Measurements from ENCODE around the gene BIK.
"Not testable (repeated sequence)": the region's sequence is repeated elsewhere in the genome, so short reads cannot be mapped to it uniquely, and the experiment has no call there.

Gene BIK

DNA sequence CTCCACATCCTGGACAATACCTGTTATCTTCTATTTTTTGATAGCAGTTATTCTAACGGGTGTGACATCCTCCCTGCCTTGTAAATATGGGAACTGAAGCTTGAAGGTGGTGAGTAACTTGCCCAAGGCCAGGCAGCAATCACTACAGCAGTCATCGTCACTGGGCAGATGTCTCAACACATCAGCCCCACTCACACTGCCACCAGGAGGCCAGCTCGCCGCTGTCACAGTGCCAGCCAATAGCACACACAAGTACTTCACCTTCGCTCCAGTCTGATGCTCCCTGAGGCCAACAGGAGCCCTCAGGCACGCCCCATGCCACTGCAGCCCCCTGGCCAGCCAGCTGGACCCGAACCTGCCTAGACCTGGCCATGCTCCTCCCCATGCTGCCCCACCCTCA, 16.5 kb upstream of the BIK start:
- no peak overlapping the region for H3K4me3 ChIP-seq (ENCODE audit: low read depth, low read length)
- TF ChIP-seq, protein P1, sequence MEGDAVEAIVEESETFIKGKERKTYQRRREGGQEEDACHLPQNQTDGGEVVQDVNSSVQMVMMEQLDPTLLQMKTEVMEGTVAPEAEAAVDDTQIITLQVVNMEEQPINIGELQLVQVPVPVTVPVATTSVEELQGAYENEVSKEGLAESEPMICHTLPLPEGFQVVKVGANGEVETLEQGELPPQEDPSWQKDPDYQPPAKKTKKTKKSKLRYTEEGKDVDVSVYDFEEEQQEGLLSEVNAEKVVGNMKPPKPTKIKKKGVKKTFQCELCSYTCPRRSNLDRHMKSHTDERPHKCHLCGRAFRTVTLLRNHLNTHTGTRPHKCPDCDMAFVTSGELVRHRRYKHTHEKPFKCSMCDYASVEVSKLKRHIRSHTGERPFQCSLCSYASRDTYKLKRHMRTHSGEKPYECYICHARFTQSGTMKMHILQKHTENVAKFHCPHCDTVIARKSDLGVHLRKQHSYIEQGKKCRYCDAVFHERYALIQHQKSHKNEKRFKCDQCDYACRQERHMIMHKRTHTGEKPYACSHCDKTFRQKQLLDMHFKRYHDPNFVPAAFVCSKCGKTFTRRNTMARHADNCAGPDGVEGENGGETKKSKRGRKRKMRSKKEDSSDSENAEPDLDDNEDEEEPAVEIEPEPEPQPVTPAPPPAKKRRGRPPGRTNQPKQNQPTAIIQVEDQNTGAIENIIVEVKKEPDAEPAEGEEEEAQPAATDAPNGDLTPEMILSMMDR (IDR thresholded peaks at IDR 0.05; ENCODE audit: low read depth, low read length) = no peak

DNA sequence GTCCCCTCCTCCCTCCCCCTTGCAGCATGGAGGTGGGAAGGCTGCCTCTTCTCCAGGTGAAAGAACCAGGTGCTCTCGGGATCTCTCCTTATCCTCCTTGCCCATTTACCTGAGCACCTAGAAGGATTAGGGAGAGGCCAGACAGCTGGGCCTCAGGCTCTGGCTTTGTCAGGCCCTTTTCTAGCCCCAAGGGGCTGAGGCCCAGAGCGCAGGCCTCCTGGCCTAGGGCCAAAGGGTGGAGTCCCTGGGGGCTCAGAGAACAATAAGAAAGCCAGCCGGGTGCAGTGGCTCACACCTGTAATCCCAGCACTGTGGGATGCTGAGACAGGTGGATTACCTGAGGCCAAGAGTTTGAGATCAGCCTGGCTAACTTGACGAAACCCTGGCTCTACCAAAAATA, 16.0 kb upstream of the BIK start:
- TF ChIP-seq, protein P1 (IDR thresholded peaks at IDR 0.05; ENCODE audit: low read depth, low read length) = no peak
- H3K4me3 ChIP-seq (ENCODE audit: low read depth, low read length) = no peak overlapping the region

DNA sequence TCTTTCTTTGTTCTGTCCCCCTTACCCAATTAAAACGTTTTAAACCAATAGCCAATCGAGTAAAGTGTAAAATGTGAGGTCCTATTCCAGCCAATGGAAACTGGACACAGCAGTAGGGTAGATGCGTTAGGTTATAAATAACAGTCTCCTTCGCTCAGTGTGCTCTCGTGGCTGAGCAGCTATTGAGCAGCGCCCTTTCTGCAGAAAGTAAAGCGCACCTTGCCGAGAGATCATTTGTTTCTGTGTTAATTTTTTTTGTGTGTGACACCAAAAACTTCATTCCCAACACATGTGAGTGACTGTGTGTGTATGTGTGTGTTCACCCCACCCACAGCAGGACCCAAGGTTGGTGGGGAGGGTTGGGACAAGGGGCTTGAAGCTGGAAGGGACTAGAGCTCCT, 14.1 kb upstream of the BIK start:
- TF ChIP-seq, protein P1 (IDR thresholded peaks at IDR 0.05; ENCODE audit: low read depth, low read length) = no peak
- H3K4me3 ChIP-seq (ENCODE audit: low read depth, low read length) = no peak overlapping the region

DNA sequence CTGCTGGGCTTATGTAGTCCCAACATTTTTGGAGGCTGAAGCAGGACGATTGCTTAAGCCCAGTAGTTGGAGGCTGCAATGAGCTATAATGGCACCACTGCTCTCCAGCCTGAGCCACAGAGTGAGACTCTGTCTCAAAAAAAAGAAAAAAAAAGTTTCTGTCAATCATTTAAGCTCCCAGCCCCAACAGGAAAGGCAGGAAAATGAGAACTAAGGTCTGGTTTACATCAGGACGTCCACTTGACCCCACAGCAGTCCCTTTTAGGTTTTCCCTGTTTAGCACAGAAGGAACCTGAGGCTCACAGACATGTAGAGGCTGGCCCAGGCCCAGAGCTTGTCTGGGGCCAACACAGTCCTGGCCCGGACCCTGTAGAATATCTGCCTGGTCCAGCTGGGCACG, 12.2 kb upstream of the BIK start:
- no peak overlapping the region for H3K4me3 ChIP-seq (ENCODE audit: low read depth, low read length)
- TF ChIP-seq, protein P1 (IDR thresholded peaks at IDR 0.05; ENCODE audit: low read depth, low read length) = no peak

DNA sequence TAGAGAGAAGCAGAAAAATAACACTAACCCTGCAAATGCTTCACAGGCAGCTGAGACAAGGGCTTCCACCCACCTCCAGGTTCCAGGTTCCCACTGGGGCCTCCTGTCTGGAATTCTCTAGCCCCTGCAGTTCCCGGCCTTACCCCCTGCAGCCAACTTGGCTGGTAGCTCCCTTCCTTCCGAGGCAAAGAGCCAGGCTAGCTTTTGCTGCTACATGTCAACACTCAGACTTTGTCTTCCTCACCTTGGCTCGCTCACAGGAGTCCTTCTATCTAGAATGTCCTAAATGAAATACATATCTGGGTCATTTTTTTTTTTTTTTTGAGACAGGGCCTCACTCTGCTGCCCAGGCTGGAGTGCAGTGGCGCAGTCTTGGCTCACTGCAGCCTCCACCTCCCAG, 11.5 kb upstream of the BIK start:
- TF ChIP-seq, protein P1 (IDR thresholded peaks at IDR 0.05; ENCODE audit: low read depth, low read length) = no peak
- no peak overlapping the region for H3K4me3 ChIP-seq (ENCODE audit: low read depth, low read length)

DNA sequence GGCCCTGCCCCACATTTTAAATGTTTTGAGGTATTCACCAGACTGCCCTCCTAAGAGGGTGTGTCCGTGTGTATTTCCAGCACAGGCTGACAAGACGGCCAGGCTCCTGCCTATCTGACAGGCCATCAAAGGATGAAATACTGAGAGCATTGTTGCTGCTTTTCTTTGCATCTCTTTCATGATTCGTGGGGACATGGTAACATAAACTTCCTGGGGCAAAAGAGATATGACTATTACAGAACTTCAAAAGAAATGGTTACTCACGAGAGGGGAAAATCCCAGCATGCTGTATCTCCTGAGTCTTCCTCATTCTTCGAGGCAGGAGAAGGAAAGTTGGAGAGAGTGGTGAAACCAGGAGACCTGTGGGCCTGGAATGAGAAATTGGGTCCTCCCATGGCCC, 10.3 kb upstream of the BIK start:
- TF ChIP-seq, protein P1 (IDR thresholded peaks at IDR 0.05; ENCODE audit: low read depth, low read length) = no peak
- no peak overlapping the region for H3K4me3 ChIP-seq (ENCODE audit: low read depth, low read length)

DNA sequence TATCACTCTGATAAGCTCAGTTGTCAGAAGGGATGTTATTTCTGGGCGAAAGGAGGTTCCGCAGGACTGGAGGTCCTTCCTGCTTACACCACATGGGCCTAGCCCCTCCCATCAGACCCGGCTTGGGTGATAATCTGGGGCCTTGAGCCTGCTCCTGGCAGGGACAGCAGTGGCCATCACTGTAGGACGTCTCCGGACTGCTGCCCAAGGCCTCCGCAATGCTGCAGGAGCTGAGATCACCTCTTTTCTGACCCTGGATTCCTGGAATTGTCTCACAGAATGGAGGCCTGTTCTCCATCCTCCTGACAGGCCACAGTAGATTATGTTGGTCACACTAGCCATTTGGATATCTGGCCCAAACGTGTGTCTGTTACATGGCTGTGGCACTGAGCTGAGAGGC, 9.2 kb upstream of the BIK start:
- TF ChIP-seq, protein P1 (IDR thresholded peaks at IDR 0.05; ENCODE audit: low read depth, low read length) = no peak
- no peak overlapping the region for H3K4me3 ChIP-seq (ENCODE audit: low read depth, low read length)

DNA sequence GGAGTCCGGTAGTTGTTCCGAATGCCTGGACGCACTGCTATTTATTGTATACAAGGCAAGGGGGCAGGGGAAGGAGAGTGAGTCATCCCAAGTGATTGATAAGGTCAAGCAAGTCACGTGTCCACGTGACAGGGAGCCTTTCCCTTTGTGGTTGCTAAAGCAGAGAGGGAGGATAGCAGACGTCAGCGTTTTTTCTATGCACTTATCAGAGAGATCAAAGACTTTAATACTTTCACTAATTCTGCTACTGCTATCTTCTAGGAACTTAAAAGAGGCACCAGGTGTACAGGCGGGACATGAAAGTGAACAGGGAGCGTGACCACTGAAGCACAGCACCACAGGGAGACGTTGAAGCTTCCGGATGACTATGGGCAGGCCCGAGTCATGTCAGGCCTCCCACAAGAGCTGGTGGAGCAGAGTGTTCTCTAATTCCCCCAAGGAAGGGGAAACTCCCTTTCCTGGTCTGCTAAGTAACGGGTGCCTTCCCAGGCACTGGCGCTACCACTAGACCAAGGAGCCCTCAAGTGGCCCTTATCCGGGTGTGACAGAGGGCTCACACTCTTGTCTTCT, 6.4 kb upstream of the BIK start:
- H3K4me3 ChIP-seq (ENCODE audit: low read depth, low read length) = not testable (repeated sequence)

DNA sequence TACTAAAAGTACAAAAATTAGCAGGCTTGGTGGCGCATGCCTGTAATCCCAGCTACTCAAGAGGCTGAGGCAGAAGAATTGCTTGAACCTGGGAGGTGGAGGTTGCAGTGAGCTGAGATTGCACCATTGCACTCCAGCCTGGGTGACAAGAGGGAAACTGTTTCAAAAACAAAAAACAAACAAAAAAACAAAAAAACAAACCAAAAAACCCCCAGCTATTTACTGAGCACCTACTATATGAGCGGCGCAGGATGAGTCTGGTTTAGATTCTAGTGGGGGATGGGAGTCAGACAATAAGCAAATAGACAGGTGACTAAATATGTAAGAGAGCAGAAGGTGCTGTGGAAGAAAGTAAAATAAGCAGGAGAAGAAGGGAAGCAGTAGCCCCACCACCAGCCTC, 5.6 kb upstream of the BIK start:
- not testable (repeated sequence) for H3K4me3 ChIP-seq (ENCODE audit: low read depth, low read length)
